Neural cell (in vitro differentiated cells): ENCODE data around the gene RUNX1.

ENCODE experiments used
- CTCF ChIP-seq: fragments of 450-650 bp; IDR thresholded peaks from 2 replicates; pipeline ENCODE4 v1.5.1; 2014; ENCODE audit warnings: antibody characterized with exemption, mild to moderate bottlenecking, moderate library complexity; ENCODE audit not compliant: poor library complexity, severe bottlenecking
- EP300 ChIP-seq: fragments of 450-650 bp; conservative IDR thresholded peaks from 2 replicates; pipeline ENCODE4 v1.6.1; 2014; ENCODE audit warnings: antibody characterized with exemption, mild to moderate bottlenecking, moderate library complexity; ENCODE audit not compliant: poor library complexity, severe bottlenecking
- EZH2 ChIP-seq: fragments of 200-600, 300-800 bp; shearing (Covaris generic), sonication (generic); IDR thresholded peaks from 2 replicates; pipeline ENCODE4 v1.6.1; 2014; ENCODE audit warnings: antibody characterized with exemption, low read length, borderline replicate concordance, mild to moderate bottlenecking; ENCODE audit not compliant: insufficient read depth, poor library complexity, severe bottlenecking
- MXI1 ChIP-seq: fragments of 450-650 bp; conservative IDR thresholded peaks from 2 replicates; pipeline ENCODE4 v1.6.1; 2014; ENCODE audit warnings: antibody characterized with exemption, mild to moderate bottlenecking; ENCODE audit not compliant: poor library complexity, severe bottlenecking
- POLR2AphosphoS5 ChIP-seq: IDR thresholded peaks from 2 replicates; pipeline ENCODE4 v1.6.1; 2012
- RAD21 ChIP-seq: fragments of 450-650 bp; conservative IDR thresholded peaks from 2 replicates; pipeline ENCODE4 v1.6.1; 2014; ENCODE audit warnings: antibody characterized with exemption, mild to moderate bottlenecking, moderate library complexity
- TAF1 ChIP-seq: IDR thresholded peaks from 2 replicates; pipeline ENCODE4 v1.6.1; 2012; ENCODE audit warnings: low read depth

- TF ChIP-seq CTCF (no peak), MXI1 (no peak), EZH2 (no peak), POLR2AphosphoS5 (no peak), EP300 (no peak), RAD21 (no peak), TAF1 (no peak)
Observed at GRCh38 chr21:34997294-34997693, 51.8 kb downstream of the RUNX1 start.
